ENCODE data around the gene GATAD2B.

GATAD2B gene

GRCh38 chr1:153951183-153951582, 28.4 kb upstream of the GATAD2B start:
- DNase-seq = no peak

- peak; percentile 84 for DNase-seq
Measured at GRCh38 chr1:153946622-153947241, 24.0 kb upstream of the GATAD2B start, which contains the start of gene DENND4B. TSS of gene DENND4B (minus strand) at chr1:153946718. CDS start at chr1:153944374, 2,344 bp downstream.

GRCh38 chr1:153945795-153946621, 23.2 kb upstream of the GATAD2B start:
- DNase-seq = peak; percentile 80

- peak; percentile 83 for DNase-seq
Measured at GRCh38 chr1:153945131-153945794, 22.5 kb upstream of the GATAD2B start.

- DNase-seq = no peak
Measured at GRCh38 chr1:153944827-153945117, 22.0 kb upstream of the GATAD2B start.

- no peak for DNase-seq
Measured at GRCh38 chr1:153944005-153944826, 21.4 kb upstream of the GATAD2B start.

GRCh38 chr1:153942766-153943549, 20.2 kb upstream of the GATAD2B start:
- no peak for DNase-seq

- no peak for DNase-seq
Measured at GRCh38 chr1:153941826-153942725, 19.3 kb upstream of the GATAD2B start.

GRCh38 chr1:153940756-153941155, 18.0 kb upstream of the GATAD2B start:
- DNase-seq = no peak

- no peak for DNase-seq
Measured at GRCh38 chr1:153939476-153939875, 16.7 kb upstream of the GATAD2B start.

GRCh38 chr1:153938996-153939395, 16.2 kb upstream of the GATAD2B start:
- DNase-seq = no peak

- no peak for DNase-seq
Measured at GRCh38 chr1:153937331-153937730, 14.6 kb upstream of the GATAD2B start.

GRCh38 chr1:153936011-153936802, 13.4 kb upstream of the GATAD2B start:
- DNase-seq = no peak

GRCh38 chr1:153934746-153935145, 12.0 kb upstream of the GATAD2B start:
- no peak for DNase-seq

GRCh38 chr1:153933955-153934354, 11.2 kb upstream of the GATAD2B start:
- DNase-seq = no peak

GRCh38 chr1:153933430-153933829, 10.7 kb upstream of the GATAD2B start:
- DNase-seq = no peak

GRCh38 chr1:153932156-153933131, 9.7 kb upstream of the GATAD2B start:
- no peak for DNase-seq

- no peak for DNase-seq
Measured at GRCh38 chr1:153929981-153930948, 7.5 kb upstream of the GATAD2B start.

Measured in stimulated activated CD8-positive, alpha-beta memory T cell treated with anti-CD3 and anti-CD28 coated beads, Interleukin-4, amount 100 ng/mL, for 48 hours (primary cell).